IMR-90 (cell line): ENCODE data around the gene GLP2R. TPM values are rescaled to one million over a fixed set of nuclear protein-coding genes. Genes with fewer than 3 reads are reported as not detected.

Experiments used
- ATAC-seq: fragments of 200-7000 bp; cut with Tn5 transposase; 2 replicates; pipeline ENCODE4 v1.9.1; 2020; ENCODE audit warnings: low read depth, mild to moderate bottlenecking, moderate library complexity
- BruUV-seq: library from RNA; stranded (reverse); fragments of 400-500 nt; replicated peaks from 2 replicates; lab custom pipeline; 2021; lab: Mats Ljungman, UMichigan
- CTCF ChIA-PET: fragments of 300-600 bp; formaldehyde crosslinking; extraction: SDS; loops from one replicate; lab custom pipeline; 2021; ENCODE audit warnings: antibody characterized with exemption; lab: Yijun Ruan, JAX
- POLR2A ChIA-PET: fragments of 300-600 bp; sonication (Branson Sonifier 250); formaldehyde crosslinking; loops from one replicate; lab custom pipeline; 2022; ENCODE audit warnings: antibody characterized with exemption; ENCODE audit not compliant: unreplicated experiment; lab: Charles Lee
- DNase-seq: peaks from one replicate; pipeline ENCODE4 v3.0.0; 2013
- H2AFZ ChIP-seq: replicated peaks from 2 replicates; pipeline ENCODE3; 2013; ENCODE audit warnings: low read length, mild to moderate bottlenecking; ENCODE audit not compliant: poor library complexity
- H2AK5ac ChIP-seq: 2 replicates; pipeline ENCODE4 v1.6.1; 2013; ENCODE audit warnings: low read depth, low read length, inconsistent platforms
- H2AK9ac ChIP-seq: replicated peaks from 2 replicates; pipeline ENCODE3; 2013; ENCODE audit warnings: mild to moderate bottlenecking, low read depth, low read length, moderate library complexity; ENCODE audit not compliant: poor library complexity
- H2BK120ac ChIP-seq: 2 replicates; pipeline ENCODE4 v1.6.1; 2013; ENCODE audit warnings: low read depth, low read length, inconsistent platforms
- H2BK15ac ChIP-seq: 3 replicates; pipeline ENCODE4 v1.6.1; 2013; ENCODE audit warnings: low read depth, low read length, inconsistent platforms
- H2BK20ac ChIP-seq: 2 replicates; pipeline ENCODE4 v1.6.1; 2013; ENCODE audit warnings: low read depth, mild to moderate bottlenecking, inconsistent platforms, low read length, moderate library complexity
- H2BK5ac ChIP-seq: 2 replicates; pipeline ENCODE4 v1.6.1; 2013; ENCODE audit warnings: mild to moderate bottlenecking, low read depth, low read length, inconsistent platforms; ENCODE audit not compliant: poor library complexity, severe bottlenecking
- H3K14ac ChIP-seq: replicated peaks from 2 replicates; pipeline ENCODE4 v1.6.1; 2013; ENCODE audit warnings: low read depth, low read length, inconsistent platforms
- H3K18ac ChIP-seq: 2 replicates; pipeline ENCODE4 v1.6.1; 2013; ENCODE audit warnings: low read depth, low read length, control low read depth
- H3K23ac ChIP-seq: 2 replicates; pipeline ENCODE4 v1.6.1; 2013; ENCODE audit warnings: low read depth, low read length, inconsistent platforms
- H3K27ac ChIP-seq: 2 replicates; pipeline ENCODE4 v1.5.1; 2013; ENCODE audit warnings: mild to moderate bottlenecking, control low read depth, low read length; ENCODE audit not compliant: insufficient read depth
- H3K27me3 ChIP-seq: 2 replicates; pipeline ENCODE4 v1.6.1; 2013; ENCODE audit warnings: low read length; ENCODE audit not compliant: control insufficient read depth, insufficient read depth
- H3K36me3 ChIP-seq: 2 replicates; pipeline ENCODE4 v1.6.1; 2013; ENCODE audit warnings: low read length, mixed read lengths; ENCODE audit not compliant: control insufficient read depth, insufficient read depth
- H3K4ac ChIP-seq: 2 replicates; pipeline ENCODE4 v1.6.1; 2013; ENCODE audit warnings: low read depth, low read length, inconsistent platforms
- H3K4me1 ChIP-seq: 2 replicates; pipeline ENCODE4 v1.6.1; 2013; ENCODE audit warnings: low read length, mixed read lengths; ENCODE audit not compliant: control insufficient read depth, insufficient read depth
- H3K4me2 ChIP-seq: 2 replicates; pipeline ENCODE4 v1.6.1; 2013; ENCODE audit warnings: low read depth, mild to moderate bottlenecking, control low read depth, low read length, moderate library complexity
- H3K4me3 ChIP-seq: 2 replicates; pipeline ENCODE4 v1.5.1; 2013; ENCODE audit warnings: low read depth, mild to moderate bottlenecking, control low read depth, low read length, moderate library complexity; ENCODE audit not compliant: insufficient read depth
- H3K56ac ChIP-seq: 2 replicates; pipeline ENCODE4 v1.6.1; 2013; ENCODE audit warnings: low read length, inconsistent platforms; ENCODE audit not compliant: insufficient read depth; ENCODE audit errors: extremely low read depth
- H3K79me1 ChIP-seq, 2 experiments: 2 replicates each; pipeline ENCODE4 v1.6.1; 2013; ENCODE audit warnings: low read length in 2 of 2, inconsistent platforms in 1 of 2, low read depth in 1 of 2
- H3K9ac ChIP-seq: 2 replicates; pipeline ENCODE4 v1.6.1; 2013; ENCODE audit warnings: low read depth, low read length, control low read depth
- H3K9me1 ChIP-seq: 2 replicates; pipeline ENCODE4 v1.6.1; 2013; ENCODE audit warnings: low read length, inconsistent platforms; ENCODE audit not compliant: insufficient read depth
- H3K9me3 ChIP-seq: 2 replicates; pipeline ENCODE4 v1.6.1; 2013; ENCODE audit warnings: low read length; ENCODE audit not compliant: control insufficient read depth, insufficient read depth
- H4K20me1 ChIP-seq: 2 replicates; pipeline ENCODE4 v1.6.1; 2013; ENCODE audit warnings: low read length, inconsistent platforms; ENCODE audit not compliant: insufficient read depth
- H4K5ac ChIP-seq: 2 replicates; pipeline ENCODE4 v1.6.1; 2013; ENCODE audit warnings: mild to moderate bottlenecking, low read depth, low read length, control low read depth
- H4K8ac ChIP-seq, 2 experiments: 2 replicates each; pipeline ENCODE4 v1.6.1; 2013; ENCODE audit warnings: low read depth in 2 of 2, low read length in 2 of 2, control low read depth in 1 of 2, inconsistent platforms in 1 of 2
- H4K91ac ChIP-seq: 2 replicates; pipeline ENCODE4 v1.6.1; 2013; ENCODE audit warnings: low read depth, low read length, inconsistent platforms; ENCODE audit not compliant: insufficient read depth
- BHLHE40 ChIP-seq: fragments of 150-350 bp; IDR thresholded peaks from 2 replicates; pipeline ENCODE4 v1.6.1; 2016; ENCODE audit warnings: mild to moderate bottlenecking, low read depth, low read length
- CEBPB ChIP-seq: IDR thresholded peaks from 2 replicates; pipeline ENCODE4 v1.6.1; 2012; ENCODE audit warnings: low read depth, low read length, improper control_type of control experiment
- CHD1 ChIP-seq: IDR thresholded peaks from 2 replicates; pipeline ENCODE4 v1.6.1; 2012; ENCODE audit warnings: low read depth, low read length, improper control_type of control experiment
- MAFK ChIP-seq: IDR thresholded peaks from 2 replicates; pipeline ENCODE4 v1.6.1; 2012; ENCODE audit warnings: low read depth, low read length, improper control_type of control experiment
- MAZ ChIP-seq: IDR thresholded peaks from 2 replicates; pipeline ENCODE4 v1.6.1; 2012; ENCODE audit warnings: low read depth, mild to moderate bottlenecking, low read length, improper control_type of control experiment, moderate library complexity, borderline replicate concordance
- NFE2L2 ChIP-seq: fragments of 150-350 bp; IDR thresholded peaks from 2 replicates; pipeline ENCODE4 v1.6.1; 2016; ENCODE audit warnings: low read depth, mild to moderate bottlenecking, low read length
- RAD21 ChIP-seq: IDR thresholded peaks from 2 replicates; pipeline ENCODE4 v1.6.1; 2012; ENCODE audit warnings: low read length, improper control_type of control experiment
- WGBS, 2 experiments: methylation state at CpG; one replicate each; pipeline versions ENCODE4 v1.1.5 to v1.1.7; 2013; ENCODE audit warnings: missing lambda C conversion rate in 2 of 2; ENCODE audit not compliant: insufficient read length in 1 of 2; ENCODE audit errors: extremely low coverage in 2 of 2; 5-methylcytosine and 5-hydroxymethylcytosine counted together
- dilution Hi-C: fragments of 300-500 bp; cut with HindIII; formaldehyde crosslinking; loops from one replicate; pipeline ENCODE4 v1.14.3; 2018; ENCODE audit warnings: low sequenced_read_pairs; ENCODE audit not compliant: unreplicated experiment
- in situ Hi-C: fragments of 300-500 bp; cut with MboI; formaldehyde crosslinking; loops from 3 replicates; pipeline ENCODE4 v1.14.3; 2019; ENCODE audit warnings: low sequenced_read_pairs, inconsistent platforms, mixed read lengths
- intact Hi-C: fragments of 100-400 bp; cut with micrococcal nuclease; formaldehyde crosslinking; loops from 2 replicates; pipeline ENCODE4 v1.10.0; 2022
- polyA plus RNA-seq, 3 experiments: library from polyadenylated mRNA; depleted of rRNA; stranded (reverse); fragments of >200 nt; gene quantifications; 2 replicates each; pipeline ENCODE4 v1.2.3, GENCODE V29; 2012; ENCODE audit warnings: low replicate concordance in 1 of 3
- total RNA-seq: library from RNA; depleted of rRNA; stranded (reverse); fragments of >200 nt; gene quantifications from 2 replicates; pipeline ENCODE4 v1.2.3, GENCODE V29; 2012

Gene GLP2R
- total and polyA plus RNA-seq, 2 of the 4 experiments (the other 2 are of a cell fraction), result 0.07 TPM; not detected in 1

GRCh38 chr17:9811537-9811936 lies 14.2 kb upstream of the GLP2R start:
- ChIA-PET CTCF (no interaction called here), POLR2A (no interaction called here)
- H3K9me3 ChIP-seq, result peaks cover 4% of the 10 kb centered on the region; the same call in 1 of the 2 replicates
- H3K4me1 ChIP-seq, result no peaks in the 10 kb centered on the region
- TF ChIP-seq BHLHE40 (no peak), CEBPB (no peak), MAZ (no peak), RAD21 (no peak), NFE2L2 (no peak), CHD1 (no peak), MAFK (no peak)
- H2AK9ac ChIP-seq, result no peak overlapping the region
- no peaks in the 10 kb centered on the region for H3K79me1 ChIP-seq
- H3K27ac ChIP-seq, result no peak overlapping the region
- H2BK15ac ChIP-seq, result no peak overlapping the region
- H3K4me2 ChIP-seq, result no peak overlapping the region
- no peak overlapping the region for H3K18ac ChIP-seq
- no peaks in the 10 kb centered on the region for H4K20me1 ChIP-seq
- no peak overlapping the region for H3K9ac ChIP-seq
- no peak overlapping the region for H3K23ac ChIP-seq
- no peak overlapping the region for H2BK20ac ChIP-seq
- no peak overlapping the region for H4K8ac ChIP-seq
- DNase-seq, result no peak
- in situ Hi-C loops (no loop called here), intact Hi-C loops (no loop called here), dilution Hi-C loops (no loop called here)
- 70% methylated on average over 5 of the region's 11 CpGs; no CpG with 5 or more reads in 1 of the 2 experiments for WGBS, 2 experiments
- no peak overlapping the region for H4K5ac ChIP-seq
- no peak overlapping the region for H3K56ac ChIP-seq
- no peak overlapping the region for H4K91ac ChIP-seq
- H3K9me1 ChIP-seq, result no peaks in the 10 kb centered on the region
- BruUV-seq, result no TSS peak
- no peak overlapping the region for H2BK5ac ChIP-seq
- H2BK120ac ChIP-seq, result no peak overlapping the region
- H3K36me3 ChIP-seq, result no peaks in the 10 kb centered on the region
- H3K14ac ChIP-seq, result no peak overlapping the region
- H2AFZ ChIP-seq, result no peak overlapping the region
- no peak overlapping the region for H3K4me3 ChIP-seq
- H3K4ac ChIP-seq, result no peak overlapping the region
- no peak for ATAC-seq
- no peak overlapping the region for H2AK5ac ChIP-seq
- H3K27me3 ChIP-seq, result no peaks in the 10 kb centered on the region
